Measurements from ENCODE around the gene DPPA5.

GRCh38 chr6:73349311-73349710 lies 4.8 kb downstream of the DPPA5 start:
- TF ChIP-seq CTCF (IDR thresholded peaks at IDR 0.05 in 2 of 3, conservative IDR thresholded peaks at IDR 0.05 in 1 of 3; ENCODE audit: borderline replicate concordance in 1 of 3, insufficient read depth in 1 of 3, low read depth in 2 of 3, low read length in 2 of 3) (no peak), EZH2 (IDR thresholded peaks at IDR 0.05) (no peak), POLR2A (IDR thresholded peaks at IDR 0.05; ENCODE audit: borderline replicate concordance, extremely low read depth, insufficient read depth, insufficient read length) (no peak), POLR2AphosphoS5 (IDR thresholded peaks at IDR 0.05; ENCODE audit: low read depth, low read length) (no peak), JUND (IDR thresholded peaks at IDR 0.05) (no peak), REST (IDR thresholded peaks at IDR 0.05; ENCODE audit: low read depth) (no peak)

Measured in HCT116 (cell line).